DMS153 treated with DMSO at 0.1 percent for 48 hours (cell line): ENCODE results near the gene VAV1.

Source experiments
- DNase-seq: peaks from one replicate; lab custom pipeline; 2025; ENCODE audit not compliant: unreplicated experiment; lab: John Stamatoyannopoulos, UW

VAV1 gene

GRCh38 chr19:6886277-6886897, 113.9 kb downstream of the VAV1 start:
- DNase-seq: no peak

GRCh38 chr19:6887316-6887715, 114.8 kb downstream of the VAV1 start, which contains the start of gene ADGRE1:
Gene ADGRE1, plus strand, starts transcription at chr19:6887579. Its CDS starts 30 bp downstream, at chr19:6887609.
- DNase-seq: no peak

- no peak for DNase-seq
Measured at GRCh38 chr19:6888967-6889366, 116.5 kb downstream of the VAV1 start.

GRCh38 chr19:6890401-6890913, 117.9 kb downstream of the VAV1 start:
- no peak for DNase-seq

GRCh38 chr19:6890938-6891337, 118.4 kb downstream of the VAV1 start:
- no peak for DNase-seq

- no peak for DNase-seq
Measured at GRCh38 chr19:6891761-6892385, 119.4 kb downstream of the VAV1 start.

GRCh38 chr19:6894313-6894712, 121.8 kb downstream of the VAV1 start:
- no peak for DNase-seq

- no peak for DNase-seq
Measured at GRCh38 chr19:6903446-6903845, 130.9 kb downstream of the VAV1 start.

- no peak for DNase-seq
Measured at GRCh38 chr19:6906559-6907060, 134.1 kb downstream of the VAV1 start.
